ENCODE results near the gene USP37. TPM values are rescaled to one million over a fixed set of nuclear protein-coding genes. Genes with fewer than 3 reads are reported as not detected.

Gene USP37
- total RNA-seq, 1 donor from 2014 or later: 17.7 TPM

DNA sequence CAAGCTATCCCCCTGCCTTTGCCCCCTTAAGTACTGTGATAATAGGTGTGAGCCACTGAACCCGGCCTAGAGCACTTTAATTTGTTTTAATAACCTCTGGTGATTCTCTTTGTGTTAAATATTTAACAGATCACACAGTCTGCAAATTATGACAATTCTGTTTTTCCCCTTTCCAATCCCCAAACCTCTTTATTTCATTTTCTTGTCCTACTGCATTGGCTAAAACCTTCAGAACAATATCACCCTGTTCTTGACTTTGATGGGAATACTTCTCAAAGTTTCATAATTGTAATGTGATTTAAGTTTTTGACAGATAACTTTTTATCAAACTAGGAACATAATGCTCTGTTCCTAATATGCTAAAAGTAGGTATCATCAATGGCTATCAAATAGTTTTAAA is 44.5 kb downstream of the USP37 start:
- no peak overlapping the region for H3K9ac ChIP-seq (ENCODE audit: low read depth in 1 of 3, low read length in 3 of 3)
- H3K9me3 ChIP-seq (ENCODE audit: control insufficient read depth in 3 of 3, low read length in 3 of 3): no peaks in the 10 kb centered on the region
- no peaks in the 10 kb centered on the region for H3K27me3 ChIP-seq (ENCODE audit: control insufficient read depth in 3 of 3, insufficient read depth in 3 of 3, low read length in 3 of 3)
- H3K4me1 ChIP-seq (ENCODE audit: control insufficient read depth in 3 of 3, insufficient read depth in 3 of 3, low read length in 3 of 3): no peaks in the 10 kb centered on the region
- H3K36me3 ChIP-seq (ENCODE audit: control insufficient read depth in 3 of 3, insufficient read depth in 3 of 3, low read length in 3 of 3): peaks cover 3 to 19% (median 15%) of the 10 kb centered on the region in 3 donors
- no peak overlapping the region for H3K27ac ChIP-seq (ENCODE audit: low read depth, low read length)
- no peak overlapping the region for H3K4me3 ChIP-seq (ENCODE audit: low read length in 3 of 3)

DNA sequence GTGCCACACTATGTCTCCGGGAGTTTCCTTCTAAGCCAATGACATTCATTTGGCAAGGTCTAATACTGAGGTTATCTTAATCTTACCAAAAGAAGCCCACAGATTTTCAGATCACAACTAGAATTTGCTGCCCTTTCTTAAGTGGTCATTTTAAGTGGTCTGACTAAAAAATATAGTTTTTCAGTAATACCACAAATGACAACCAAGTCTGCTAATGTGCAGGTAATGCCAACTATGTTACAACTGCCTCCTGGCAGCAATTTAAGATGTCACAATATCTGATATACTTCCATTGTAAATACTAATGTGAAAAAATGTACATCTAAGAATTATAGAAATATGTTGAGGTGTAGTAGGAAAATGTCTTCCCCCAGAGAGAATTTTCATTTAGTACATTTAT is 49.3 kb downstream of the USP37 start:
- H3K27me3 ChIP-seq (ENCODE audit: control insufficient read depth in 3 of 3, insufficient read depth in 3 of 3, low read length in 3 of 3): no peaks in the 10 kb centered on the region
- H3K4me3 ChIP-seq (ENCODE audit: low read length in 3 of 3): no peak overlapping the region
- H3K9me3 ChIP-seq (ENCODE audit: control insufficient read depth in 3 of 3, low read length in 3 of 3): no peaks in the 10 kb centered on the region
- H3K36me3 ChIP-seq (ENCODE audit: control insufficient read depth in 3 of 3, insufficient read depth in 3 of 3, low read length in 3 of 3): peaks cover 0 to 9% (median 4%) of the 10 kb centered on the region in 3 donors
- H3K9ac ChIP-seq (ENCODE audit: low read depth in 1 of 3, low read length in 3 of 3): no peak overlapping the region
- H3K4me1 ChIP-seq (ENCODE audit: control insufficient read depth in 3 of 3, insufficient read depth in 3 of 3, low read length in 3 of 3): no peaks in the 10 kb centered on the region
- no peak overlapping the region for H3K27ac ChIP-seq (ENCODE audit: low read depth, low read length)

DNA sequence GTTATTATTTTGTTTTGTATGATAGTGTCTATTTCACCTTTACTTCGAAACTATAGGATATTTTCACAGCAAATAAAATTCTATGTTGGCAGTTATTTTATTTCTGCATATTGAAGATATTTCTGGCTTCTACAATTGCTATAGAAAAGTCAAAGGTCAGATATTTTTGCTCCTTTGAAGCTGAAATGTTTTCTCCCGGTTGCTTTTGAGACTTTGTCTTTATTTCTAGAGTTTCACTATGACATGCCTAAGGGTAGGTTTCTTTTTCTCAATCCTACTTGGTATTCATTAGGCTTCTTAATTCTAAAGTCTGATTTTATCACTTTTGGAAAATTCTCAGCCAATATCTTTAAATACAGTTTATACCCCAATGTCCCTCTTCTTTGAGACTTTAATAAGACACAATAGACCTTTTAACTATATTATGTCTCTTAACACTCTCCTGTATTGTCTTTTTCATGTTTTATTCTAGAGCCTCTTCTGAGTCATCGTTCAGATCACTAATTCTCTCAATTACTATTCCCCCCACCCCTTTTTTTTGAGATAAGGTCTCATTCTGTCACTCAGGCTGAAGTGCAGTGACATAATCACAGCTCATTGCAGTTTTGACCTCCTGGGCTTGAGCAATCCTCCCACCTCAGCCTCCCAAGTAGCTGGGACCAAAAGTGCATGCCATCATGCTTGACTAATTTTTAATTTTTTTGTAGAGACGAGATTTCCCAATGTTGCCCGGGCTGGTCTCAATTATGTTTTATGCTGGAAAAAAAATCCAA is 50.5 kb downstream of the USP37 start:
- peaks cover 0 to 6% (median 4%) of the 10 kb centered on the region in 3 donors for H3K36me3 ChIP-seq (ENCODE audit: control insufficient read depth in 3 of 3, insufficient read depth in 3 of 3, low read length in 3 of 3)
- H3K9ac ChIP-seq (ENCODE audit: low read depth in 1 of 3, low read length in 3 of 3): no peak overlapping the region
- no peaks in the 10 kb centered on the region for H3K4me1 ChIP-seq (ENCODE audit: control insufficient read depth in 3 of 3, insufficient read depth in 3 of 3, low read length in 3 of 3)
- no peak overlapping the region for H3K4me3 ChIP-seq (ENCODE audit: low read length in 3 of 3)
- H3K27me3 ChIP-seq (ENCODE audit: control insufficient read depth in 3 of 3, insufficient read depth in 3 of 3, low read length in 3 of 3): no peaks in the 10 kb centered on the region
- H3K9me3 ChIP-seq (ENCODE audit: control insufficient read depth in 3 of 3, low read length in 3 of 3): no peaks in the 10 kb centered on the region
- no peak overlapping the region for H3K27ac ChIP-seq (ENCODE audit: low read depth, low read length)

DNA sequence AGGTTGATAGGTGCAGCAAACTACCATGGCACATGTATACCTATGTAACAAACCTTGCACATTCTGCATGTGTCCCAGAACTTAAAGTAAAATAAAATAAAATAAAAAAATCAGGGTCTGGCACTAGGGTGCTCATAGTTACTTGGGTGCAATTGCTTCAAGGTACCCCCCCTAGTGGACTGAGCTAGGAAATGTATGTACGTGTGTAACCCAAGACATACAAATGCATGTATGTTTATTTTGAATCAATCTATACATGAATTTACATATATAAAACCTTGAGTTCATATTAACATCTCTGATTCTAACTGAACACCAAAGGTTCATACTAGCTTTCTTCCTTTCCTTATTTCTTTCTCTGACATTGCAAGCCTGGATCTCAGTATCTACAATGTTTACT is 51.5 kb downstream of the USP37 start:
- Histone ChIP-seq H3K27ac (ENCODE audit: low read depth, low read length) (no peak overlapping the region), H3K9ac (ENCODE audit: low read depth in 1 of 3, low read length in 3 of 3) (no peak overlapping the region), H3K4me1 (ENCODE audit: control insufficient read depth in 3 of 3, insufficient read depth in 3 of 3, low read length in 3 of 3) (no peaks in the 10 kb centered on the region), H3K36me3 (ENCODE audit: control insufficient read depth in 3 of 3, insufficient read depth in 3 of 3, low read length in 3 of 3) (peaks cover 0 to 4% (median under 1%) of the 10 kb centered on the region in 3 donors), H3K9me3 (ENCODE audit: control insufficient read depth in 3 of 3, low read length in 3 of 3) (no peaks in the 10 kb centered on the region), H3K4me3 (ENCODE audit: low read length in 3 of 3) (no peak overlapping the region), H3K27me3 (ENCODE audit: control insufficient read depth in 3 of 3, insufficient read depth in 3 of 3, low read length in 3 of 3) (no peaks in the 10 kb centered on the region)

DNA sequence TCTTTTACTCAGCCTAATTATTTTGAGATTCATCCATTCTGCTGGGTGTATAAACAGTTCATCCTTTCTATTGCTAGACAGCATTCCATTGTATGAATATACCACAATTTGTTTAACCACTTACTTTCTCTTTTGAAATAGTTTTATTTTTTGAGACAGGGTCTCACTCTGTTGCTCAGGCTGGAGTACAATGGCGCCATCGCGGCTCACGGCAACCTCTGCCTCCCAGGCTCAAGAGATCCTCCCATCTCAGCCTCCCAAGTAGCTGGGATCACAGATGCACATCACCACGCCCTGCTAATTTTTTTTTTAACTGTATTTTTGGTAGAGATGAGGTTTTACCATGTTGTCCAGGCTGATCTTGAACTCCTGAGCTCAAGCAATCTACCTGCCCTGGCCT is 54.5 kb downstream of the USP37 start:
- Histone ChIP-seq H3K27ac (ENCODE audit: low read depth, low read length) (no peak overlapping the region), H3K27me3 (ENCODE audit: control insufficient read depth in 3 of 3, insufficient read depth in 3 of 3, low read length in 3 of 3) (no peaks in the 10 kb centered on the region), H3K4me3 (ENCODE audit: low read length in 3 of 3) (no peak overlapping the region), H3K36me3 (ENCODE audit: control insufficient read depth in 3 of 3, insufficient read depth in 3 of 3, low read length in 3 of 3) (peaks cover 0 to 3% (median 0%) of the 10 kb centered on the region in 3 donors), H3K9me3 (ENCODE audit: control insufficient read depth in 3 of 3, low read length in 3 of 3) (no peaks in the 10 kb centered on the region), H3K9ac (ENCODE audit: low read depth in 1 of 3, low read length in 3 of 3) (no peak overlapping the region), H3K4me1 (ENCODE audit: control insufficient read depth in 3 of 3, insufficient read depth in 3 of 3, low read length in 3 of 3) (no peaks in the 10 kb centered on the region)

DNA sequence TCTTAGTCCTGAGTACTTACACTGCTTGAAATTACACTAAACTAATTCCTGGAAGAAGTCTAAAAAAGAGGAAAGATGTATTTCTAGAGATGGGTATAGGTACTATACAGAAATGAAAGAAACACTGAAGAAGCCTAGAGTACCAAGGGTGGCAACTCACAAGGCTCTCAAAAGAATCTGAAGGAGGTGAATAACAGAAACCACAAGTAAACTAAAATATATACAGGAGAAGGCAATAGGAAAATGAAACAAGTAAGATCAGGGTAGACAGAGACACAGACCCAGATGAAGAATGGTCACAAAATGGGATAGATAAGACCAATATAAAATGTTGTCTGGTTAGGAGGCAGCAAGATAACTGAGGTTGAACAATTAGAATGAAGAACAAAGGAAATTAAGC is 59.9 kb downstream of the USP37 start:
- no peaks in the 10 kb centered on the region for H3K9me3 ChIP-seq (ENCODE audit: control insufficient read depth in 3 of 3, low read length in 3 of 3)
- H3K9ac ChIP-seq (ENCODE audit: low read depth in 1 of 3, low read length in 3 of 3): no peak overlapping the region
- H3K27me3 ChIP-seq (ENCODE audit: control insufficient read depth in 3 of 3, insufficient read depth in 3 of 3, low read length in 3 of 3): no peaks in the 10 kb centered on the region
- H3K27ac ChIP-seq (ENCODE audit: low read depth, low read length): no peak overlapping the region
- no peak overlapping the region for H3K4me3 ChIP-seq (ENCODE audit: low read length in 3 of 3)
- H3K4me1 ChIP-seq (ENCODE audit: control insufficient read depth in 3 of 3, insufficient read depth in 3 of 3, low read length in 3 of 3): no peaks in the 10 kb centered on the region
- H3K36me3 ChIP-seq (ENCODE audit: control insufficient read depth in 3 of 3, insufficient read depth in 3 of 3, low read length in 3 of 3): peaks cover 0 to 8% (median 0%) of the 10 kb centered on the region in 3 donors

DNA sequence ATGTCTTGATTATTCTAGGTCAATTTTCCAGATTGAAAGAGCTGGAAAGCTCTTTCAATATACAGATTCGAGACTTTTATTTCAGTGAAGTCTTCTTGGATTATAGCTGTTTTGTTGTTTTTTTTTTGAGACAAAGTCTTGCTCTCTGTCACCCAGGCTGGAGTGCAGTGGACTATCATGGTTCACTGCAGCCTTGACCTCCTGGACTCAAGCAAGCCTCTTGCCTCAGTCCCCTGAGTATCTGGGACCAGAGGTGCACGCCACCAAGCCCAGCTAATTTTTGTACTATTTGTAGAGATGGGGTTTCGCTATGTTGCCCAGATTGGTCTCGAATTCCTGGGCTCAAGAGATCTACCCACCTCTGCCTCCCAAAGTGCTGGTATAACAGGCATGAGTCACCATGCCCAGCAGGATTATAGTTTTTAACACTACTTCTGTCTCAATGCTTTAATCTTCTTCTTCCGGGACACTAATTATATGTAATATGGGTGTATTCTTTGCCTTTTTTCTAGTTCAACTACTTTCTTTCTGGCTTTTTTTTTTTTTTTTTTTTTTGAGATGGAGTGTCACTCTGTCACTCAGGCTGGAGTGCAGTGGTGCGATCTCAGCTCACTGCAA is 62.3 kb downstream of the USP37 start:
- peaks cover 0 to 8% (median 0%) of the 10 kb centered on the region in 3 donors for H3K36me3 ChIP-seq (ENCODE audit: control insufficient read depth in 3 of 3, insufficient read depth in 3 of 3, low read length in 3 of 3)
- no peaks in the 10 kb centered on the region for H3K27me3 ChIP-seq (ENCODE audit: control insufficient read depth in 3 of 3, insufficient read depth in 3 of 3, low read length in 3 of 3)
- no peaks in the 10 kb centered on the region for H3K4me1 ChIP-seq (ENCODE audit: control insufficient read depth in 3 of 3, insufficient read depth in 3 of 3, low read length in 3 of 3)
- H3K9me3 ChIP-seq (ENCODE audit: control insufficient read depth in 3 of 3, low read length in 3 of 3): no peaks in the 10 kb centered on the region
- H3K4me3 ChIP-seq (ENCODE audit: low read length in 3 of 3): no peak overlapping the region
- no peak overlapping the region for H3K9ac ChIP-seq (ENCODE audit: low read depth in 1 of 3, low read length in 3 of 3)
- no peak overlapping the region for H3K27ac ChIP-seq (ENCODE audit: low read depth, low read length)

DNA sequence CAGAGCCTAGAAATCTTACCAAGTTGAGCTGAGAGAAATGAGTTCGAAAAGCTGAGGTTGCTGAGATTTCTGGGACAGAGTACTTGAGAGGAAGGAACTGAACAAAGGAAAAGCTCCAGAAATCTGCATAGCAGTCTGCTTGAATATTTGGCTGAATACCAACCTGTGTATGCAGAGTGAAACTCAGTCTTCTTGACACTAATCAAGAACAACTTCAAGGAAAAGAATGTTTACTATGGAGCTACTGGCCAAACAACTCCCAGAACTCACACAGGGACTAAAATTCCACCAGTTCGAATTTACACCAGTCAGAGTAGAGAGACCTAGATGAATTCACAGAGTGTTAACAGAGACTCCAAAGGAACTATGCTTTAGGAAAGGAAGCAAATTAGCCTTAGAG is 66.5 kb downstream of the USP37 start:
- Histone ChIP-seq H3K36me3 (ENCODE audit: control insufficient read depth in 3 of 3, insufficient read depth in 3 of 3, low read length in 3 of 3) (peaks cover 0 to 7% (median 2%) of the 10 kb centered on the region in 3 donors), H3K9ac (ENCODE audit: low read depth in 1 of 3, low read length in 3 of 3) (peak overlapping the region in 2 of 3 donors; percentile 3 to 4), H3K4me3 (ENCODE audit: low read length in 3 of 3) (no peak overlapping the region), H3K27ac (ENCODE audit: low read depth, low read length) (peak overlapping the region; percentile 5), H3K27me3 (ENCODE audit: control insufficient read depth in 3 of 3, insufficient read depth in 3 of 3, low read length in 3 of 3) (no peaks in the 10 kb centered on the region), H3K9me3 (ENCODE audit: control insufficient read depth in 3 of 3, low read length in 3 of 3) (no peaks in the 10 kb centered on the region), H3K4me1 (ENCODE audit: control insufficient read depth in 3 of 3, insufficient read depth in 3 of 3, low read length in 3 of 3) (no peaks in the 10 kb centered on the region)

DNA sequence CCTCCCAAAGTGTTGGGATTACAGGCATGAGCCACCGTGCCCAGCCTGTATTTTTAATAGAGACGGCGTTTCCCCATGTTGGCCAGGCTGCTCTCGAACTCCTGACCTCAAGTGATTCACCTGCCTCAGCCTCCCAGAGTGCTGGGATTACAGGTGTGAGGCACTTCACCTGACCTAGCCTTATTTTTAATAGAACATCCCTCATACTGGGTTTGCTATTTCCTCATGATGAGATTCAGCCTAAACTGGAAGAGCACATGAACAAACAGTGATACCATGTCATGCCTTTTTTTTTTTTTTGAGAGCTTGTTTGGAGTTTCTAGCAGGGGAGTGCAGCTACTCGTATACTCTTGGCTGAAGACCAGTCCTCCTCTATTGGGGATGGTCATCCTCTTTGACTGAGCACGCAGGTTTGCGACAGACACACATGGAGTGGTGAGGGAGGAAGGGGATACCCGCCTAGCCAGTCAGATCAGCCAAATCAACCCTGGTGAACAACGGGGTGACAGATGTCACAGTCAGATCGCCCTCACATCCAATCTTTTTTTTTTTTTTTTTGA is 67.6 kb downstream of the USP37 start:
- H3K4me1 ChIP-seq (ENCODE audit: control insufficient read depth in 3 of 3, insufficient read depth in 3 of 3, low read length in 3 of 3): no peaks in the 10 kb centered on the region

More for the DNA sequence above, 67.6 kb downstream of the USP37 start:
- Histone ChIP-seq H3K27me3 (ENCODE audit: control insufficient read depth in 3 of 3, insufficient read depth in 3 of 3, low read length in 3 of 3) (no peaks in the 10 kb centered on the region), H3K9me3 (ENCODE audit: control insufficient read depth in 3 of 3, low read length in 3 of 3) (no peaks in the 10 kb centered on the region), H3K9ac (ENCODE audit: low read depth in 1 of 3, low read length in 3 of 3) (no peak overlapping the region), H3K4me3 (ENCODE audit: low read length in 3 of 3) (no peak overlapping the region), H3K36me3 (ENCODE audit: control insufficient read depth in 3 of 3, insufficient read depth in 3 of 3, low read length in 3 of 3) (peaks cover 0 to 10% (median 8%) of the 10 kb centered on the region in 3 donors), H3K27ac (ENCODE audit: low read depth, low read length) (no peak overlapping the region)
